Measurements from ENCODE around the gene CENPE.

DNA sequence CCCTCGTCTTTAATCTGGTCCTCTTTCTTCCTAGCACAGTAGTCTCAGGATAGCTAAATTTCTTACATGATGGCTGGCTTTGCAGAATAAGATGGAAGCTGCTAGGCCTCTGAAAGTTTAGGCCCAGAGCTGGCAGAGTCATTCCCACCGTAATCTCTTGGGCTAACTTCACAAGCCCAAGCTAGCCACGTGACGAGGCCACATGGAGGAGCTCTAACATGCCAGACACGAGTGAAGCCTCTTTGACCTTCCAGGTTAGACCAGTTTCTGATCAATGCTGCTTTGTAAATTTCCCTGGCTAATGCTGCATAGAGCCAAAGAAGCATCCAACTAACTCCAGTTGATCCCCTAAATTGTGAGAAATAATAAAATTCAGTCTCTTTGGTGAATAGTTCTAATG, 9.5 kb upstream of the CENPE start:
- TF ChIP-seq POLR2A (IDR thresholded peaks at IDR 0.05; ENCODE audit: low read depth, low read length), result no peak
- no peak for TF ChIP-seq POLR2AphosphoS5 (IDR thresholded peaks at IDR 0.05; ENCODE audit: low read depth, low read length)
- no peak for TF ChIP-seq TAF1 (IDR thresholded peaks at IDR 0.05; ENCODE audit: borderline replicate concordance, low read depth, low read length)
